Smooth muscle cell (in vitro differentiated cells): ENCODE data around the gene NPLOC4. TPM values are rescaled to one million over a fixed set of nuclear protein-coding genes. Genes with fewer than 3 reads are reported as not detected.

ENCODE experiments used
- DNase-seq: peaks from one replicate; lab custom pipeline; 2025; ENCODE audit not compliant: unreplicated experiment; lab: John Stamatoyannopoulos, UW
- H2AFZ ChIP-seq: fragments of 200-600 bp; sonication (generic); 2 replicates; pipeline ENCODE4 v1.6.0; 2016; ENCODE audit warnings: antibody characterized with exemption, low read depth, mild to moderate bottlenecking
- H3F3A ChIP-seq: fragments of 200-600 bp; sonication (generic); 2 replicates; pipeline ENCODE4 v1.6.0; 2017; ENCODE audit warnings: antibody characterized with exemption, low read depth
- H3K27ac ChIP-seq: fragments of 200-600 bp; sonication (generic); 2 replicates; pipeline ENCODE4 v1.5.1; 2016; ENCODE audit warnings: low read depth, mild to moderate bottlenecking
- H3K27me3 ChIP-seq: fragments of 200-600 bp; sonication (generic); 2 replicates; pipeline ENCODE4 v1.6.1; 2016; ENCODE audit warnings: low read depth, mild to moderate bottlenecking
- H3K36me3 ChIP-seq: fragments of 200-600 bp; sonication (generic); 2 replicates; pipeline ENCODE4 v1.5.1; 2016; ENCODE audit warnings: low read depth
- H3K4me1 ChIP-seq: fragments of 200-600 bp; sonication (generic); 2 replicates; pipeline ENCODE4 v1.5.1; 2016; ENCODE audit warnings: low read depth
- H3K4me2 ChIP-seq: fragments of 200-600 bp; sonication (generic); 2 replicates; pipeline ENCODE4 v1.6.0; 2016; ENCODE audit warnings: mild to moderate bottlenecking
- H3K4me3 ChIP-seq: fragments of 200-600 bp; sonication (generic); 2 replicates; pipeline ENCODE4 v1.5.1; 2016; ENCODE audit warnings: mild to moderate bottlenecking
- H3K79me2 ChIP-seq: fragments of 200-600 bp; sonication (generic); 2 replicates; pipeline ENCODE4 v1.6.0; 2016; ENCODE audit warnings: low read depth, mild to moderate bottlenecking
- H3K9ac ChIP-seq: fragments of 200-600 bp; sonication (generic); 2 replicates; pipeline ENCODE4 v1.6.0; 2016; ENCODE audit warnings: low read depth
- H3K9me3 ChIP-seq: fragments of 200-600 bp; sonication (generic); replicated peaks from 2 replicates; pipeline ENCODE4 v1.5.1; 2016; ENCODE audit warnings: low read depth
- H4K20me1 ChIP-seq: fragments of 200-600 bp; sonication (generic); 2 replicates; pipeline ENCODE4 v1.6.0; 2016; ENCODE audit warnings: low read depth
- CTCF ChIP-seq: fragments of 200-600 bp; sonication (generic); IDR thresholded peaks from 2 replicates; pipeline ENCODE4 v1.5.1; 2017; ENCODE audit warnings: borderline replicate concordance, mild to moderate bottlenecking, antibody characterized with exemption; ENCODE audit not compliant: insufficient read depth, poor library complexity, severe bottlenecking
- WGBS: methylation state at CpG from one replicate; pipeline ENCODE4 v1.1.7; 2016; ENCODE audit warnings: low lambda C conversion rate; 5-methylcytosine and 5-hydroxymethylcytosine counted together
- polyA plus RNA-seq: library from polyadenylated mRNA; unstranded; fragments of >200 nt; fragmentation: Nextera tagmentation; extraction: Ambion mirVana; gene quantifications from 2 replicates; pipeline ENCODE4 v1.2.1, GENCODE V29; 2016
- total RNA-seq: library from RNA; depleted of rRNA; stranded (reverse); fragments of >200 nt; gene quantifications from 2 replicates; pipeline ENCODE4 v1.2.3, GENCODE V29; 2014

The NPLOC4 gene
- total and polyA plus RNA-seq, 2 experiments from 2014 or later = 58.1 to 60.9 TPM

- Histone ChIP-seq H3F3A (no peaks in the 10 kb centered on the region), H4K20me1 (no peaks in the 10 kb centered on the region), H3K4me2 (peak overlapping the region; percentile 99), H3K27ac (peak overlapping the region; percentile 69), H3K27me3 (no peaks in the 10 kb centered on the region), H3K79me2 (peaks cover 27% of the 10 kb centered on the region), H3K9me3 (no peaks in the 10 kb centered on the region), H3K4me3 (peak overlapping the region; percentile 83), H3K4me1 (peaks cover 8% of the 10 kb centered on the region), H3K36me3 (no peaks in the 10 kb centered on the region), H2AFZ (peak overlapping the region; percentile 53), H3K9ac (peak overlapping the region; percentile 82)
- WGBS = 83% methylated on average over 30 of the region's 30 CpGs
- TF ChIP-seq CTCF = no peak
- no peak for DNase-seq
Observed at GRCh38 chr17:81665205-81666091, 28.5 kb upstream of the NPLOC4 start.

GRCh38 chr17:81664051-81664470 is 27.1 kb upstream of the NPLOC4 start:
- Histone ChIP-seq H2AFZ (no peak overlapping the region), H3K36me3 (no peaks in the 10 kb centered on the region), H3F3A (no peaks in the 10 kb centered on the region), H3K4me3 (no peak overlapping the region), H4K20me1 (no peaks in the 10 kb centered on the region), H3K9me3 (no peaks in the 10 kb centered on the region), H3K27me3 (no peaks in the 10 kb centered on the region), H3K27ac (no peak overlapping the region), H3K4me1 (peaks cover 8% of the 10 kb centered on the region), H3K4me2 (no peak overlapping the region), H3K9ac (no peak overlapping the region), H3K79me2 (peaks cover 26% of the 10 kb centered on the region)
- WGBS = 81% methylated on average over 7 of the region's 7 CpGs
- DNase-seq = no peak
- TF ChIP-seq CTCF = no peak

GRCh38 chr17:81662002-81662401 is 25.1 kb upstream of the NPLOC4 start:
- no peak overlapping the region for H3K9ac ChIP-seq
- no peaks in the 10 kb centered on the region for H3K36me3 ChIP-seq
- TF ChIP-seq CTCF = no peak
- H3K9me3 ChIP-seq = no peaks in the 10 kb centered on the region
- no peaks in the 10 kb centered on the region for H3K27me3 ChIP-seq
- no peak overlapping the region for H3K4me2 ChIP-seq
- peaks cover 13% of the 10 kb centered on the region for H3K79me2 ChIP-seq
- no peaks in the 10 kb centered on the region for H4K20me1 ChIP-seq
- no peak overlapping the region for H3K4me3 ChIP-seq
- 96% methylated on average over 4 of the region's 4 CpGs for WGBS
- no peak overlapping the region for H3K27ac ChIP-seq
- no peak overlapping the region for H2AFZ ChIP-seq
- peaks cover under 1% of the 10 kb centered on the region for H3K4me1 ChIP-seq
- DNase-seq = no peak
- H3F3A ChIP-seq = no peaks in the 10 kb centered on the region
